ENCODE measurements around the gene AP1M1. TPM values are rescaled to one million over a fixed set of nuclear protein-coding genes. Genes with fewer than 3 reads are reported as not detected.

The AP1M1 gene
- total RNA-seq, 1 donor from 2014 or later, result 84.5 TPM

- no peak for DNase-seq (ENCODE audit: extremely low spot score in 2 of 2)
- Histone ChIP-seq H3K27ac (no peak overlapping the region), H3K36me3 (peaks cover 0 to 47% of the 10 kb centered on the region in 2 donors)
These were observed 12.5 kb downstream of the AP1M1 start for GRCh38 chr19:16210168-16210567.

GRCh38 chr19:16213076-16213475 lies 15.4 kb downstream of the AP1M1 start:
- TF ChIP-seq POLR2A (IDR thresholded peaks at IDR 0.05), result no peak
- no peak for TF ChIP-seq CTCF (IDR thresholded peaks at IDR 0.05)
- TF ChIP-seq POLR2AphosphoS5 (IDR thresholded peaks at IDR 0.05; ENCODE audit: insufficient read depth in 1 of 2, low read depth in 1 of 2), result no peak
- H3K36me3 ChIP-seq, result peaks cover 0 to 46% of the 10 kb centered on the region in 2 donors

More at GRCh38 chr19:16210168-16210567, 12.5 kb downstream of the AP1M1 start:
- Histone ChIP-seq H3K4me1 (peaks cover 2% of the 10 kb centered on the region), H3K9me3 (no peaks in the 10 kb centered on the region), H3K27me3 (no peaks in the 10 kb centered on the region), H3K4me3 (no peak overlapping the region)
- no peak for TF ChIP-seq CTCF (IDR thresholded peaks at IDR 0.05)
- TF ChIP-seq POLR2AphosphoS5 (IDR thresholded peaks at IDR 0.05; ENCODE audit: insufficient read depth in 1 of 2, low read depth in 1 of 2), result no peak
- TF ChIP-seq POLR2A (IDR thresholded peaks at IDR 0.05), result no peak
- intact Hi-C loops (cut with DNase I), result no loop called here

DNA sequence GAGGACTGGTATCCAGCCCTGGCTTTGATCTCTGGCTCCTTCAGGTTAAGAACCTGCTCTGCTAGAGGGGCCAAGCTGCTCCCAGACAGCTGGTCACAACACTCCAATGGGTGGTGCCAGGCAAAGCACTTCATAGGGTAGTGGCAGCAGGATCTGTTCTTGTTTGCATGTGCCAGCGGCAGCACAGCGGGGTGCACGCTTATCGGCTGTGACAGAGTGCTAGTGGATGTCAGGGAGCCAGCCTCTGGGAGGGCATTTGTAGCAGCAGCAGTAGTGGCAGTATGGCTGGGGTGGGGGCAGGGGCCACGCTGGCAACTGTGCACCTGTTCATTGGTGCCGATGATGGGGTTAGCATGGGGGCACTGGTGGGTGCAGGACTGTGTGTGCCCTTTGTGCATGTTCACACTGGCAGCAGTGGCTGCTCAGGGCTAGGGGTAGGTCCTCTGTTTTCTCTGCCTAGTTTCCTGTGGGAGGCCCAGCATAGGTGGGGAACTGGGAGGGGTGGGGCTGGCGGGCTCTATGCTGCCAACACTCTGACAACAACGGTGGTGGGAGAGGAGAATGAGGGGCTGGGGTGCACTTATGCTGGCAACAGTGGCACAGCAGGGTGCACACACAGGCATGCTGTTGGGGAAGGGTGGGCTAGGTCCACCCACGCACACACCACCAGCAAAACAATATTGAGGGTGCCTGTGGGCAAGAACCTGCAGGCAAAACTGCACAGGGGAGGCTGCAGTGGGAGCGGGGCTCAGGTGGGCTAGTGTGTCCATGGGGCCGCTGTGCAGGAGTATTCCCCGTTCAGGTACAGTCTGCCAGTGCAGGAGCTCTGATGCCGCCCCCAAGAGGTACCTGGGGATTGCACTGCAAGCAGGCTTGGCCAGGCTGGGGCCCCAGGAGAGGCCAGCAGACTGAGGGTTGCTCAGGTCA lies 19.3 kb downstream of the AP1M1 start:
- H3K27me3 ChIP-seq, result no peaks in the 10 kb centered on the region
- H3K36me3 ChIP-seq, result peaks cover 0 to 43% of the 10 kb centered on the region in 2 donors
- no peak for DNase-seq (ENCODE audit: extremely low spot score in 2 of 2)
- intact Hi-C loops (cut with DNase I), result no loop called here
- no peak overlapping the region for H3K27ac ChIP-seq
- peaks cover 18% of the 10 kb centered on the region for H3K9me3 ChIP-seq
- TF ChIP-seq CTCF (IDR thresholded peaks at IDR 0.05) (no peak), POLR2AphosphoS5 (IDR thresholded peaks at IDR 0.05; ENCODE audit: insufficient read depth in 1 of 2, low read depth in 1 of 2) (no peak), POLR2A (IDR thresholded peaks at IDR 0.05) (no peak)
- no peak overlapping the region for H3K4me3 ChIP-seq
- H3K4me1 ChIP-seq, result no peaks in the 10 kb centered on the region

More at GRCh38 chr19:16213076-16213475, 15.4 kb downstream of the AP1M1 start:
- Histone ChIP-seq H3K4me1 (no peaks in the 10 kb centered on the region), H3K4me3 (no peak overlapping the region), H3K27ac (no peak overlapping the region), H3K9me3 (no peaks in the 10 kb centered on the region), H3K27me3 (no peaks in the 10 kb centered on the region)
- no peak for DNase-seq (ENCODE audit: extremely low spot score in 2 of 2)
- intact Hi-C loops (cut with DNase I), result no loop called here

GRCh38 chr19:16217716-16218451 lies 20.2 kb downstream of the AP1M1 start:
- no peaks in the 10 kb centered on the region for H3K27me3 ChIP-seq
- H3K9me3 ChIP-seq, result peaks cover 18% of the 10 kb centered on the region
- peaks cover 0 to 52% of the 10 kb centered on the region in 2 donors for H3K36me3 ChIP-seq
- H3K4me3 ChIP-seq, result no peak overlapping the region
- H3K4me1 ChIP-seq, result no peaks in the 10 kb centered on the region
- intact Hi-C loops (cut with DNase I), result no loop called here
- no peak overlapping the region for H3K27ac ChIP-seq
- TF ChIP-seq POLR2A (IDR thresholded peaks at IDR 0.05), result no peak
- TF ChIP-seq CTCF (IDR thresholded peaks at IDR 0.05), result no peak
- no peak for TF ChIP-seq POLR2AphosphoS5 (IDR thresholded peaks at IDR 0.05; ENCODE audit: insufficient read depth in 1 of 2, low read depth in 1 of 2)
- no peak for DNase-seq (ENCODE audit: extremely low spot score in 2 of 2)

Measured in vagina (tissue), 2 donors.